Measurements from ENCODE around the gene MICAL1. TPM values are rescaled to one million over a fixed set of nuclear protein-coding genes. Genes with fewer than 3 reads are reported as not detected.

Gene MICAL1
- total and polyA plus RNA-seq, 2 donors from 2014 or later = 13.7 to 38.7 TPM

DNA sequence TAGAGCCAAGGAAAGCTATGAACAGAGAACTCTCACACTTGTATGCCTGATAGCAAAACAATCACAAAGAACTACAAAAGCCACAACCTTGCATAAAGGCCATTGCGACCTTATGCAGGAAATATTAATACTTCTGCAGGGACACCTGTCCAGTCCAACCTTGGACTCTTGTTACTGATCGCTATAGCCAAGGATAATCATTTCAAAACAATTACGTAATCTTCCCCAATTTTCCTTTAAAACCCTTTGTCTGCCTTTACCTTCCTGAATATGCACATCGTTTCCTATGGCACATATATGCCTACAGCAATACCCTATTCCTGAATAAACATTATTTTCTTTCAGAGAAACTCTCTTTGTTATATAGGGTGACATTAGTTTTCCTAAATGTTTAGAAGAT, 37.9 kb downstream of the MICAL1 start:
- Histone ChIP-seq H3K9ac (ENCODE audit: low read length in 3 of 3) (no peak overlapping the region), H3K9me3 (ENCODE audit: control insufficient read depth in 2 of 3, insufficient read depth in 1 of 3, low read length in 3 of 3) (no peaks in the 10 kb centered on the region), H3K36me3 (ENCODE audit: control insufficient read depth in 2 of 3, insufficient read depth in 3 of 3, low read length in 3 of 3) (no peaks in the 10 kb centered on the region), H3K27ac (ENCODE audit: low read depth in 2 of 2, low read length in 2 of 2) (no peak overlapping the region), H3K4me1 (ENCODE audit: control insufficient read depth in 2 of 3, insufficient read depth in 2 of 3, low read depth in 1 of 3, low read length in 3 of 3) (peaks cover 0 to 4% (median 0%) of the 10 kb centered on the region in 3 donors), H3K4me3 (ENCODE audit: low read length in 3 of 3) (no peak overlapping the region), H3K27me3 (ENCODE audit: control insufficient read depth, insufficient read depth, low read length) (no peaks in the 10 kb centered on the region)
- TF ChIP-seq, protein P1, sequence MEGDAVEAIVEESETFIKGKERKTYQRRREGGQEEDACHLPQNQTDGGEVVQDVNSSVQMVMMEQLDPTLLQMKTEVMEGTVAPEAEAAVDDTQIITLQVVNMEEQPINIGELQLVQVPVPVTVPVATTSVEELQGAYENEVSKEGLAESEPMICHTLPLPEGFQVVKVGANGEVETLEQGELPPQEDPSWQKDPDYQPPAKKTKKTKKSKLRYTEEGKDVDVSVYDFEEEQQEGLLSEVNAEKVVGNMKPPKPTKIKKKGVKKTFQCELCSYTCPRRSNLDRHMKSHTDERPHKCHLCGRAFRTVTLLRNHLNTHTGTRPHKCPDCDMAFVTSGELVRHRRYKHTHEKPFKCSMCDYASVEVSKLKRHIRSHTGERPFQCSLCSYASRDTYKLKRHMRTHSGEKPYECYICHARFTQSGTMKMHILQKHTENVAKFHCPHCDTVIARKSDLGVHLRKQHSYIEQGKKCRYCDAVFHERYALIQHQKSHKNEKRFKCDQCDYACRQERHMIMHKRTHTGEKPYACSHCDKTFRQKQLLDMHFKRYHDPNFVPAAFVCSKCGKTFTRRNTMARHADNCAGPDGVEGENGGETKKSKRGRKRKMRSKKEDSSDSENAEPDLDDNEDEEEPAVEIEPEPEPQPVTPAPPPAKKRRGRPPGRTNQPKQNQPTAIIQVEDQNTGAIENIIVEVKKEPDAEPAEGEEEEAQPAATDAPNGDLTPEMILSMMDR (IDR thresholded peaks at IDR 0.05; ENCODE audit: borderline replicate concordance, extremely low read depth, insufficient read depth) = no peak
- DNase-seq (no peak), FAIRE-seq (no peak)
- intact Hi-C loops (cut with DNase I) = no loop called here

DNA sequence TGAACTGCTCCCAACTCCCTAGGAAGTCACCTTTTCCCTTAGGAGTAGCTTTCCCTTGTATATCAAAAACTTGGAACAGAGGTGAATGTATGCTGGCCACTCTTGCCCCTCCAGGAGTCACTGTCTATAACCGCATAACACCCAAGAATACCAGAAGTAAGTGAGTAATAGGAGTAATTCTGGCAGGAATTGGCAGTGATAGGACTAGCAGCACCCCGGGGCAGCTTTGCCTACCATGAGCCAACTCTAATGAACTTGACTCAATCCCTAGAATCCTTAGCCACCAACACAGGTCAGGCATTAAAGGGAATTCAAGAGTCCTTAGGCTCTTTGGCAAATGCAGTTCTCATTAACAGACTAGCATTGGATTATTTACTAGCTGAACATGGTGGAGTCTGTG, 44.5 kb downstream of the MICAL1 start:
- H3K4me3 ChIP-seq (ENCODE audit: low read length in 3 of 3) = no peak overlapping the region
- intact Hi-C loops (cut with DNase I) = no loop called here
- H3K9me3 ChIP-seq (ENCODE audit: control insufficient read depth in 2 of 3, insufficient read depth in 1 of 3, low read length in 3 of 3) = no peaks in the 10 kb centered on the region
- FAIRE-seq (no peak), DNase-seq (no peak)
- no peak overlapping the region for H3K9ac ChIP-seq (ENCODE audit: low read length in 3 of 3)
- no peaks in the 10 kb centered on the region for H3K36me3 ChIP-seq (ENCODE audit: control insufficient read depth in 2 of 3, insufficient read depth in 3 of 3, low read length in 3 of 3)
- TF ChIP-seq, protein P1 (IDR thresholded peaks at IDR 0.05; ENCODE audit: borderline replicate concordance, extremely low read depth, insufficient read depth) = no peak
- no peaks in the 10 kb centered on the region for H3K4me1 ChIP-seq (ENCODE audit: control insufficient read depth in 2 of 3, insufficient read depth in 2 of 3, low read depth in 1 of 3, low read length in 3 of 3)
- no peaks in the 10 kb centered on the region for H3K27me3 ChIP-seq (ENCODE audit: control insufficient read depth, insufficient read depth, low read length)
- H3K27ac ChIP-seq (ENCODE audit: low read depth in 2 of 2, low read length in 2 of 2) = no peak overlapping the region

DNA sequence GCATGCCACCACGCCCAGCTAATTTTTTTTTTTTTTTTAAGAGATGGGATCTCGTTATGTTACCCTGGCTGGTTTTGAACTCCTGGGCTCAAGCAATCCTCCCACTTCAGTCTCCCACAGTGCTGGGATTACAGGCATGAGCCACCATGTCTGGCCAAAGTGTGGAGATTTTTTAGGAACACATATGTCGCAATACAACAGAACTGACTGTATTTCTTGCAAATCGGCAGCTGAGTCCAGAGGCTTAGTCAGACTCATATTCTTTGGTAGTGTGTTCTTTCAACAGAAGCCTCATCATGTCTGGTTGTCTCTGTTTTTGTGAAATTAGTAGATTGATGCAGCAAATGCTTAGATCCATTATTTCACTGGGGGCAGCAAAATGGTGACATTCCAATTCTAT, 49.4 kb downstream of the MICAL1 start:
- no peak for DNase-seq
- TF ChIP-seq, protein P1 (IDR thresholded peaks at IDR 0.05; ENCODE audit: borderline replicate concordance, extremely low read depth, insufficient read depth) = no peak
- no peak for FAIRE-seq

DNA sequence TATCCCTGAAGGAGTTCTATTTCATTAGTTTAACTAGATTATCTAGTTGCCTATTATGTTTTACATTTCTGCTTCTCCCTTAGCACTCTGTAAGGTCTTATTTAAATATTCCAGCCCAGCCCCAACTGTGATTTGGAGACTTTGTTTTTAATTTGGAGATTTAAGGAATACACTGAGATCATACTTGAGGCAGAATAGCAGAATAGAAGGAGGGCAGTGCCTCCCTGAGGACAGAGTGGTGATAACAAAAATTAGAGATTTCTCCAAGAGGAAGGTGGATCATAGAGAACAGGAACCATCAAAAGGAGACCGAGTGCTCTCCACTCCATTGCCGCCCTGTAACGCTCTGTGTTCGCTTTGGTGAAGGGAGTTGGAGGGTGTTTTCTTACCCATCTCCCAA, 58.6 kb downstream of the MICAL1 start:
- intact Hi-C loops (cut with DNase I) = no loop called here
- no peak overlapping the region for H3K9ac ChIP-seq (ENCODE audit: low read length in 3 of 3)
- no peaks in the 10 kb centered on the region for H3K36me3 ChIP-seq (ENCODE audit: control insufficient read depth in 2 of 3, insufficient read depth in 3 of 3, low read length in 3 of 3)
- H3K27ac ChIP-seq (ENCODE audit: low read depth in 2 of 2, low read length in 2 of 2) = no peak overlapping the region
- DNase-seq (no peak), FAIRE-seq (no peak)
- H3K4me1 ChIP-seq (ENCODE audit: control insufficient read depth in 2 of 3, insufficient read depth in 2 of 3, low read depth in 1 of 3, low read length in 3 of 3) = no peaks in the 10 kb centered on the region
- H3K4me3 ChIP-seq (ENCODE audit: low read length in 3 of 3) = no peak overlapping the region
- no peaks in the 10 kb centered on the region for H3K9me3 ChIP-seq (ENCODE audit: control insufficient read depth in 2 of 3, insufficient read depth in 1 of 3, low read length in 3 of 3)
- no peaks in the 10 kb centered on the region for H3K27me3 ChIP-seq (ENCODE audit: control insufficient read depth, insufficient read depth, low read length)
- TF ChIP-seq, protein P1 (IDR thresholded peaks at IDR 0.05; ENCODE audit: borderline replicate concordance, extremely low read depth, insufficient read depth) = no peak

More for the DNA sequence above, 49.4 kb downstream of the MICAL1 start:
- no peak overlapping the region for H3K27ac ChIP-seq (ENCODE audit: low read depth in 2 of 2, low read length in 2 of 2)
- H3K4me3 ChIP-seq (ENCODE audit: low read length in 3 of 3) = no peak overlapping the region
- H3K4me1 ChIP-seq (ENCODE audit: control insufficient read depth in 2 of 3, insufficient read depth in 2 of 3, low read depth in 1 of 3, low read length in 3 of 3) = no peaks in the 10 kb centered on the region
- H3K9ac ChIP-seq (ENCODE audit: low read length in 3 of 3) = no peak overlapping the region
- H3K36me3 ChIP-seq (ENCODE audit: control insufficient read depth in 2 of 3, insufficient read depth in 3 of 3, low read length in 3 of 3) = no peaks in the 10 kb centered on the region
- intact Hi-C loops (cut with DNase I) = no loop called here
- H3K9me3 ChIP-seq (ENCODE audit: control insufficient read depth in 2 of 3, insufficient read depth in 1 of 3, low read length in 3 of 3) = no peaks in the 10 kb centered on the region
- H3K27me3 ChIP-seq (ENCODE audit: control insufficient read depth, insufficient read depth, low read length) = no peaks in the 10 kb centered on the region
